ENCODE measurements around the gene KRT32.

KRT32 gene

GRCh38 chr17:41421617-41422016, 45.6 kb downstream of the KRT32 start:
- DNase-seq = no peak

- DNase-seq = no peak
Observed at GRCh38 chr17:41421116-41421515, 46.1 kb downstream of the KRT32 start.

GRCh38 chr17:41420134-41420533, 47.1 kb downstream of the KRT32 start:
- no peak for DNase-seq

- no peak for DNase-seq
Observed at GRCh38 chr17:41419716-41420115, 47.5 kb downstream of the KRT32 start.

GRCh38 chr17:41418116-41418860, 48.9 kb downstream of the KRT32 start:
- DNase-seq = no peak

- no peak for DNase-seq
Observed at GRCh38 chr17:41417576-41418015, 49.6 kb downstream of the KRT32 start.

- no peak for DNase-seq
Observed at GRCh38 chr17:41417127-41417526, 50.1 kb downstream of the KRT32 start.

- DNase-seq = no peak
Observed at GRCh38 chr17:41416479-41416878, 50.7 kb downstream of the KRT32 start.

GRCh38 chr17:41415833-41416335, 51.3 kb downstream of the KRT32 start:
- no peak for DNase-seq

GRCh38 chr17:41415411-41415810, 51.8 kb downstream of the KRT32 start:
- DNase-seq = no peak

GRCh38 chr17:41413982-41414381, 53.2 kb downstream of the KRT32 start:
- DNase-seq = no peak

- DNase-seq = no peak
Observed at GRCh38 chr17:41413353-41413957, 53.7 kb downstream of the KRT32 start.

- no peak for DNase-seq
Observed at GRCh38 chr17:41411072-41411840, 55.9 kb downstream of the KRT32 start.
